Muscle of leg (tissue), 9 donors: ENCODE measurements around the gene DNAH6. TPM values are rescaled to one million over a fixed set of nuclear protein-coding genes. Genes with fewer than 3 reads are reported as not detected.

ENCODE experiments used
- polyA plus RNA-seq, 8 donors: library from polyadenylated mRNA; unstranded; fragments of 120-200 nt; gene quantifications; one replicate each; pipeline versions ENCODE4 v1.2.1 to v1.2.3, GENCODE V29; 2013; ENCODE audit warnings: inconsistent platforms in 1 of 8, low replicate concordance in 1 of 8; ENCODE audit not compliant: insufficient read length in 8 of 8, insufficient read depth in 1 of 8
- total RNA-seq: library from RNA; stranded (reverse); fragments of 120-200 nt; gene quantifications from one replicate; pipeline ENCODE4 v1.2.4, GENCODE V29; 2013

The DNAH6 gene
- total and polyA plus RNA-seq, 9 donors, result 0.07 to 0.43 (median 0.18) TPM

Other genes with a start within 250 kb of the DNAH6 start
- gene SUCLG1, start 57.2 kb upstream of the DNAH6 start, total RNA-seq, result 60.2 TPM
- gene SUCLG1, start 57.2 kb upstream of the DNAH6 start, polyA plus RNA-seq, result 10 to 100 TPM; 67.2 to 84.5 (median 73.1) TPM